IMR-90 (cell line): ENCODE data around the gene NT5C3B. TPM values are rescaled to one million over a fixed set of nuclear protein-coding genes. Genes with fewer than 3 reads are reported as not detected.

ENCODE experiments used
- ATAC-seq: fragments of 200-7000 bp; cut with Tn5 transposase; 2 replicates; pipeline ENCODE4 v1.9.1; 2020; ENCODE audit warnings: low read depth, mild to moderate bottlenecking, moderate library complexity
- BruUV-seq: library from RNA; stranded (reverse); fragments of 400-500 nt; replicated peaks from 2 replicates; lab custom pipeline; 2021; lab: Mats Ljungman, UMichigan
- CTCF ChIA-PET: fragments of 300-600 bp; formaldehyde crosslinking; extraction: SDS; loops from one replicate; lab custom pipeline; 2021; ENCODE audit warnings: antibody characterized with exemption; lab: Yijun Ruan, JAX
- POLR2A ChIA-PET: fragments of 300-600 bp; sonication (Branson Sonifier 250); formaldehyde crosslinking; loops from one replicate; lab custom pipeline; 2022; ENCODE audit warnings: antibody characterized with exemption; ENCODE audit not compliant: unreplicated experiment; lab: Charles Lee
- DNase-seq: peaks from one replicate; pipeline ENCODE4 v3.0.0; 2013
- H2AFZ ChIP-seq: replicated peaks from 2 replicates; pipeline ENCODE3; 2013; ENCODE audit warnings: low read length, mild to moderate bottlenecking; ENCODE audit not compliant: poor library complexity
- H2AK5ac ChIP-seq: 2 replicates; pipeline ENCODE4 v1.6.1; 2013; ENCODE audit warnings: low read depth, low read length, inconsistent platforms
- H2AK9ac ChIP-seq: replicated peaks from 2 replicates; pipeline ENCODE3; 2013; ENCODE audit warnings: mild to moderate bottlenecking, low read depth, low read length, moderate library complexity; ENCODE audit not compliant: poor library complexity
- H2BK120ac ChIP-seq: 2 replicates; pipeline ENCODE4 v1.6.1; 2013; ENCODE audit warnings: low read depth, low read length, inconsistent platforms
- H2BK15ac ChIP-seq: 3 replicates; pipeline ENCODE4 v1.6.1; 2013; ENCODE audit warnings: low read depth, low read length, inconsistent platforms
- H2BK20ac ChIP-seq: 2 replicates; pipeline ENCODE4 v1.6.1; 2013; ENCODE audit warnings: low read depth, mild to moderate bottlenecking, inconsistent platforms, low read length, moderate library complexity
- H2BK5ac ChIP-seq: 2 replicates; pipeline ENCODE4 v1.6.1; 2013; ENCODE audit warnings: mild to moderate bottlenecking, low read depth, low read length, inconsistent platforms; ENCODE audit not compliant: poor library complexity, severe bottlenecking
- H3K14ac ChIP-seq: replicated peaks from 2 replicates; pipeline ENCODE4 v1.6.1; 2013; ENCODE audit warnings: low read depth, low read length, inconsistent platforms
- H3K18ac ChIP-seq: 2 replicates; pipeline ENCODE4 v1.6.1; 2013; ENCODE audit warnings: low read depth, low read length, control low read depth
- H3K23ac ChIP-seq: 2 replicates; pipeline ENCODE4 v1.6.1; 2013; ENCODE audit warnings: low read depth, low read length, inconsistent platforms
- H3K27ac ChIP-seq: 2 replicates; pipeline ENCODE4 v1.5.1; 2013; ENCODE audit warnings: mild to moderate bottlenecking, control low read depth, low read length; ENCODE audit not compliant: insufficient read depth
- H3K27me3 ChIP-seq: 2 replicates; pipeline ENCODE4 v1.6.1; 2013; ENCODE audit warnings: low read length; ENCODE audit not compliant: control insufficient read depth, insufficient read depth
- H3K36me3 ChIP-seq: 2 replicates; pipeline ENCODE4 v1.6.1; 2013; ENCODE audit warnings: low read length, mixed read lengths; ENCODE audit not compliant: control insufficient read depth, insufficient read depth
- H3K4ac ChIP-seq: 2 replicates; pipeline ENCODE4 v1.6.1; 2013; ENCODE audit warnings: low read depth, low read length, inconsistent platforms
- H3K4me1 ChIP-seq: 2 replicates; pipeline ENCODE4 v1.6.1; 2013; ENCODE audit warnings: low read length, mixed read lengths; ENCODE audit not compliant: control insufficient read depth, insufficient read depth
- H3K4me2 ChIP-seq: 2 replicates; pipeline ENCODE4 v1.6.1; 2013; ENCODE audit warnings: low read depth, mild to moderate bottlenecking, control low read depth, low read length, moderate library complexity
- H3K4me3 ChIP-seq: 2 replicates; pipeline ENCODE4 v1.5.1; 2013; ENCODE audit warnings: low read depth, mild to moderate bottlenecking, control low read depth, low read length, moderate library complexity; ENCODE audit not compliant: insufficient read depth
- H3K56ac ChIP-seq: 2 replicates; pipeline ENCODE4 v1.6.1; 2013; ENCODE audit warnings: low read length, inconsistent platforms; ENCODE audit not compliant: insufficient read depth; ENCODE audit errors: extremely low read depth
- H3K79me1 ChIP-seq, 2 experiments: 2 replicates each; pipeline ENCODE4 v1.6.1; 2013; ENCODE audit warnings: low read length in 2 of 2, inconsistent platforms in 1 of 2, low read depth in 1 of 2
- H3K9ac ChIP-seq: 2 replicates; pipeline ENCODE4 v1.6.1; 2013; ENCODE audit warnings: low read depth, low read length, control low read depth
- H3K9me1 ChIP-seq: 2 replicates; pipeline ENCODE4 v1.6.1; 2013; ENCODE audit warnings: low read length, inconsistent platforms; ENCODE audit not compliant: insufficient read depth
- H3K9me3 ChIP-seq: 2 replicates; pipeline ENCODE4 v1.6.1; 2013; ENCODE audit warnings: low read length; ENCODE audit not compliant: control insufficient read depth, insufficient read depth
- H4K20me1 ChIP-seq: 2 replicates; pipeline ENCODE4 v1.6.1; 2013; ENCODE audit warnings: low read length, inconsistent platforms; ENCODE audit not compliant: insufficient read depth
- H4K5ac ChIP-seq: 2 replicates; pipeline ENCODE4 v1.6.1; 2013; ENCODE audit warnings: mild to moderate bottlenecking, low read depth, low read length, control low read depth
- H4K8ac ChIP-seq, 2 experiments: 2 replicates each; pipeline ENCODE4 v1.6.1; 2013; ENCODE audit warnings: low read depth in 2 of 2, low read length in 2 of 2, control low read depth in 1 of 2, inconsistent platforms in 1 of 2
- H4K91ac ChIP-seq: 2 replicates; pipeline ENCODE4 v1.6.1; 2013; ENCODE audit warnings: low read depth, low read length, inconsistent platforms; ENCODE audit not compliant: insufficient read depth
- CHD1 ChIP-seq: IDR thresholded peaks from 2 replicates; pipeline ENCODE4 v1.6.1; 2012; ENCODE audit warnings: low read depth, low read length, improper control_type of control experiment
- MAZ ChIP-seq: IDR thresholded peaks from 2 replicates; pipeline ENCODE4 v1.6.1; 2012; ENCODE audit warnings: low read depth, mild to moderate bottlenecking, low read length, improper control_type of control experiment, moderate library complexity, borderline replicate concordance
- WGBS, 2 experiments: methylation state at CpG; one replicate each; pipeline versions ENCODE4 v1.1.5 to v1.1.7; 2013; ENCODE audit warnings: missing lambda C conversion rate in 2 of 2; ENCODE audit not compliant: insufficient read length in 1 of 2; ENCODE audit errors: extremely low coverage in 2 of 2; 5-methylcytosine and 5-hydroxymethylcytosine counted together
- dilution Hi-C: fragments of 300-500 bp; cut with HindIII; formaldehyde crosslinking; loops from one replicate; pipeline ENCODE4 v1.14.3; 2018; ENCODE audit warnings: low sequenced_read_pairs; ENCODE audit not compliant: unreplicated experiment
- in situ Hi-C: fragments of 300-500 bp; cut with MboI; formaldehyde crosslinking; loops from 3 replicates; pipeline ENCODE4 v1.14.3; 2019; ENCODE audit warnings: low sequenced_read_pairs, inconsistent platforms, mixed read lengths
- intact Hi-C: fragments of 100-400 bp; cut with micrococcal nuclease; formaldehyde crosslinking; loops from 2 replicates; pipeline ENCODE4 v1.10.0; 2022
- polyA plus RNA-seq, 3 experiments: library from polyadenylated mRNA; depleted of rRNA; stranded (reverse); fragments of >200 nt; gene quantifications; 2 replicates each; pipeline ENCODE4 v1.2.3, GENCODE V29; 2012; ENCODE audit warnings: low replicate concordance in 1 of 3
- total RNA-seq: library from RNA; depleted of rRNA; stranded (reverse); fragments of >200 nt; gene quantifications from 2 replicates; pipeline ENCODE4 v1.2.3, GENCODE V29; 2012
- TF ChIP-seq, protein P1 (sequence below): fragments of 150-350 bp; IDR thresholded peaks from 2 replicates; pipeline ENCODE4 v1.6.1; 2016; ENCODE audit warnings: low read depth, mild to moderate bottlenecking, low read length, moderate library complexity, borderline replicate concordance

The NT5C3B gene
- total and polyA plus RNA-seq, 2 of the 4 experiments (the other 2 are of a cell fraction): 59.9 to 92.7 TPM

DNA sequence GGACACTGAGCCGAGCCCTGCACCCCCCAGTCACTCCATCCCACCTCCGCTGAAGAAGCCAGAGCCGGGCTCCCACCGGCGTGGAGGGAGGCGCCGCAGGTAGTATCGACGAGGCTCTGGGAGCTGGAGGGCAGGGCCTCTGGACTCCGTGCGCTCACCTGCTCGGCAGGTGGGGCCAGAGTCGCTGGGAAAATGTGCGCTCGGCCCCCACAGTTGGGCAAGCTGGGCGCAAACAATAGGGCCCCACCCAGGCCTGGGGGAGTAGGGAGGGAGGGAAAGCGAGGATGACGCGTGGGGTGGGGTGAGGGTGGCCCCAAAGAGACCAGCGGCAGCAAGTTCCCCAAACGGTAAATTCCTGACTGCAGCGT is 50.2 kb downstream of the NT5C3B start:
- peak overlapping the region; percentile 47; the same call in 1 of the 3 replicates for H2BK15ac ChIP-seq
- in situ Hi-C loops (no loop called here), dilution Hi-C loops (no loop called here), intact Hi-C loops (no loop called here)
- ChIA-PET POLR2A (no interaction called here), CTCF (interaction anchor here (0.9 to 1.4 kb wide), 4 partner anchors 8 to 50 kb away, joined by 3 to 12 read pairs (median 6); no protein-coding TSS in a partner anchor)
- ATAC-seq: no peak; the same call in 1 of the 2 replicates
- peak overlapping the region; percentile 85 for H3K14ac ChIP-seq
- TF ChIP-seq MAZ (no peak), CHD1 (no peak)
- TF ChIP-seq, protein P1, sequence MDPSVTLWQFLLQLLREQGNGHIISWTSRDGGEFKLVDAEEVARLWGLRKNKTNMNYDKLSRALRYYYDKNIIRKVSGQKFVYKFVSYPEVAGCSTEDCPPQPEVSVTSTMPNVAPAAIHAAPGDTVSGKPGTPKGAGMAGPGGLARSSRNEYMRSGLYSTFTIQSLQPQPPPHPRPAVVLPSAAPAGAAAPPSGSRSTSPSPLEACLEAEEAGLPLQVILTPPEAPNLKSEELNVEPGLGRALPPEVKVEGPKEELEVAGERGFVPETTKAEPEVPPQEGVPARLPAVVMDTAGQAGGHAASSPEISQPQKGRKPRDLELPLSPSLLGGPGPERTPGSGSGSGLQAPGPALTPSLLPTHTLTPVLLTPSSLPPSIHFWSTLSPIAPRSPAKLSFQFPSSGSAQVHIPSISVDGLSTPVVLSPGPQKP: no peak
- H3K79me1 ChIP-seq: peaks cover 6 to 43% of the 10 kb centered on the region in 2 experiments; a peak in 3 of 4 replicates
- peak overlapping the region; percentile 72 for H4K5ac ChIP-seq
- H4K91ac ChIP-seq: peak overlapping the region; percentile 26; the same call in 1 of the 2 replicates
- H3K36me3 ChIP-seq: 0 out of 2 replicates have a peak, but pooled peaks cover 2% of the 10 kb centered on the region
- H3K4me1 ChIP-seq: peaks cover 22% of the 10 kb centered on the region
- peaks cover 16% of the 10 kb centered on the region; the same call in 1 of the 2 replicates for H4K20me1 ChIP-seq
- H3K4ac ChIP-seq: peak overlapping the region; percentile 45; the same call in 1 of the 2 replicates
- peak overlapping the region in 1 of 2 experiments; percentile 38; a peak in 1 of 4 replicates for H4K8ac ChIP-seq
- H2AFZ ChIP-seq: peak overlapping the region; percentile 80
- BruUV-seq: no TSS peak
- peak overlapping the region; percentile 28; the same call in 1 of the 2 replicates for H3K18ac ChIP-seq
- whole genome bisulfite sequencing, 2 experiments: 9% methylated on average over 11 of the region's 22 CpGs; no CpG with 5 or more reads in 1 of the 2 experiments
- no peaks in the 10 kb centered on the region for H3K9me3 ChIP-seq
- peak overlapping the region; percentile 66 for H3K9ac ChIP-seq
- peak overlapping the region; percentile 26 for H3K27ac ChIP-seq
- H2BK5ac ChIP-seq: no peak overlapping the region
- 0 out of 2 replicates have a peak, but pooled peaks cover 2% of the 10 kb centered on the region for H3K9me1 ChIP-seq
- H2BK20ac ChIP-seq: no peak overlapping the region
- H3K27me3 ChIP-seq: 0 out of 2 replicates have a peak, but pooled peaks cover 2% of the 10 kb centered on the region
- DNase-seq: no peak
- peak overlapping the region; percentile 2; the same call in 1 of the 2 replicates for H2BK120ac ChIP-seq
- H3K4me2 ChIP-seq: peak overlapping the region; percentile 97
- peak overlapping the region; percentile 51; the same call in 1 of the 2 replicates for H2AK5ac ChIP-seq
- peak overlapping the region; percentile 55 for H3K4me3 ChIP-seq
- no peak overlapping the region for H3K56ac ChIP-seq
- H3K23ac ChIP-seq: peak overlapping the region; percentile 2; the same call in 1 of the 2 replicates
- H2AK9ac ChIP-seq: peak overlapping the region; percentile 94
